Hair follicular keratinocyte (primary cell): ENCODE results near the gene FBXO31. TPM values are rescaled to one million over a fixed set of nuclear protein-coding genes. Genes with fewer than 3 reads are reported as not detected.

Experiments used
- total RNA-seq: library from RNA; depleted of rRNA; stranded (reverse); fragments of >200 nt; gene quantifications from 2 replicates; pipeline ENCODE4 v1.2.3, GENCODE V29; 2015

FBXO31 gene
- total RNA-seq = 17.3 and 18.6 TPM in 2 replicates

GRCh38 chr16:87383505-87384161 is at the start of gene FBXO31:
FBXO31 (minus strand) TSS chr16:87383776; CDS start chr16:87383744, 32 bp downstream.

GRCh38 chr16:87391950-87392820 is 8.6 kb upstream of the FBXO31 start, which contains the start of gene MAP1LC3B:
MAP1LC3B (plus strand) TSS chr16:87392336; CDS start chr16:87392428, 92 bp downstream.

GRCh38 chr16:87316923-87317749 is 66.4 kb downstream of the FBXO31 start, which contains the start of gene C16orf95:
C16orf95 (minus strand) TSS chr16:87317392; CDS start chr16:87317242, 150 bp downstream.

Other genes with a start within 250 kb of the FBXO31 start
- 2.9 and 3.9 TPM in 2 replicates for gene C16orf95, start 66.4 kb downstream of the FBXO31 start, total RNA-seq
- gene MAP1LC3B, start 8.6 kb upstream of the FBXO31 start, total RNA-seq = 23.8 and 33.6 TPM in 2 replicates
- 2.9 and 3.0 TPM in 2 replicates for gene ZCCHC14, start 109.2 kb upstream of the FBXO31 start, total RNA-seq
- not detected in 2 replicates for gene JPH3, start 218.7 kb upstream of the FBXO31 start, total RNA-seq